H1 (cell line): ENCODE data around the gene ABHD6. TPM values are rescaled to one million over a fixed set of nuclear protein-coding genes. Genes with fewer than 3 reads are reported as not detected.

Source experiments
- CTCF ChIA-PET: fragments of 300-600 bp; sonication (Branson Sonifier 250); formaldehyde crosslinking; loops from one replicate; lab custom pipeline; 2021; ENCODE audit not compliant: partially characterized antibody; lab: Charles Lee
- POLR2A ChIA-PET: fragments of 300-600 bp; sonication (Branson Sonifier 250); formaldehyde crosslinking; loops from one replicate; lab custom pipeline; 2021; ENCODE audit warnings: inconsistent platforms; ENCODE audit not compliant: partially characterized antibody; lab: Charles Lee
- DNase-seq, 2 experiments: peaks; one replicate each; pipeline versions ENCODE4 v3.0.0 to v3.0.0-alpha.2; 2010 to 2022; ENCODE audit warnings: low spot score in 2 of 2, low read depth in 1 of 2, mixed read lengths in 1 of 2
- FAIRE-seq: peaks from 2 replicates; lab custom pipeline; 2011; peaks lifted over from hg19 to GRCh38; lab: Jason Lieb, UNC
- H2AFZ ChIP-seq: 2 replicates; pipeline ENCODE4 v1.8.1; 2012; ENCODE audit warnings: low read length, inconsistent platforms
- H2AK5ac ChIP-seq: 2 replicates; pipeline ENCODE4 v1.6.1; 2013; ENCODE audit warnings: low read depth, low read length
- H2BK120ac ChIP-seq: replicated peaks from 2 replicates; pipeline ENCODE3; 2013; ENCODE audit warnings: low read depth, low read length, inconsistent platforms
- H2BK12ac ChIP-seq: 2 replicates; pipeline ENCODE4 v1.6.1; 2013; ENCODE audit warnings: low read depth, low read length
- H2BK15ac ChIP-seq: 2 replicates; pipeline ENCODE4 v1.6.1; 2013; ENCODE audit warnings: low read length
- H2BK20ac ChIP-seq: 2 replicates; pipeline ENCODE4 v1.6.1; 2013; ENCODE audit warnings: low read length
- H2BK5ac ChIP-seq: 2 replicates; pipeline ENCODE4 v1.6.1; 2013; ENCODE audit warnings: low read depth, low read length
- H3K14ac ChIP-seq: 2 replicates; pipeline ENCODE4 v1.6.1; 2013; ENCODE audit warnings: inconsistent platforms; ENCODE audit not compliant: insufficient read length
- H3K18ac ChIP-seq: 2 replicates; pipeline ENCODE4 v1.6.1; 2013; ENCODE audit warnings: low read length; ENCODE audit errors: extremely low read depth
- H3K23ac ChIP-seq: 2 replicates; pipeline ENCODE4 v1.6.1; 2013; ENCODE audit warnings: inconsistent platforms; ENCODE audit not compliant: insufficient read length
- H3K23me2 ChIP-seq: 2 replicates; pipeline ENCODE4 v1.6.1; 2013; ENCODE audit warnings: low read depth, low read length
- H3K27ac ChIP-seq: 2 replicates; pipeline ENCODE4 v1.6.1; 2011; ENCODE audit warnings: low read depth, low read length, inconsistent platforms
- H3K27me3 ChIP-seq, 4 experiments: replicated peaks in 1 of 4; 1 replicate in 1 of 4; 2 replicates in 3 of 4; pipeline versions ENCODE4 v1.6.1 to v1.8.1; 2011 to 2013; ENCODE audit warnings: low read length in 3 of 4, mild to moderate bottlenecking in 3 of 4, inconsistent platforms in 2 of 4, mixed read lengths in 2 of 4, moderate library complexity in 1 of 4; ENCODE audit not compliant: control insufficient read depth in 3 of 4, insufficient read depth in 3 of 4; ENCODE audit errors: extremely low read depth in 1 of 4
- H3K36me3 ChIP-seq, 4 experiments: 2 replicates each; pipeline versions ENCODE4 v1.6.1 to v1.8.1; 2011 to 2013; ENCODE audit warnings: mild to moderate bottlenecking in 4 of 4, low read length in 3 of 4, moderate library complexity in 2 of 4, control low read depth in 1 of 4, inconsistent platforms in 1 of 4; ENCODE audit not compliant: insufficient read depth in 4 of 4, control insufficient read depth in 2 of 4
- H3K4ac ChIP-seq: replicated peaks from 2 replicates; pipeline ENCODE3; 2013; ENCODE audit warnings: low read length, low read depth, mixed read lengths, inconsistent platforms; ENCODE audit not compliant: insufficient read length
- H3K4me1 ChIP-seq, 4 experiments: replicated peaks in 1 of 4; 1 replicate in 1 of 4; 2 replicates in 3 of 4; pipeline versions ENCODE4 v1.6.1 to v1.8.1; 2011 to 2013; ENCODE audit warnings: low read length in 3 of 4, inconsistent platforms in 2 of 4, mixed read lengths in 1 of 4; ENCODE audit not compliant: insufficient read depth in 4 of 4, control insufficient read depth in 3 of 4
- H3K4me2 ChIP-seq, 2 experiments: 2 replicates each; pipeline versions ENCODE4 v1.6.1 to v1.8.1; 2011 to 2013; ENCODE audit warnings: low read depth in 2 of 2, low read length in 2 of 2, control low read depth in 1 of 2, inconsistent platforms in 1 of 2, mild to moderate bottlenecking in 1 of 2; ENCODE audit not compliant: insufficient read depth in 1 of 2
- H3K4me3 ChIP-seq, 4 experiments: fragments of 200-600, 300-600 bp in 1 of 4; sonication (generic), shearing (Covaris generic), sonication (Bioruptor Twin) in 1 of 4; 2 replicates each; pipeline versions ENCODE4 v1.5.1 to v1.8.1; 2011 to 2016; ENCODE audit warnings: low read length in 4 of 4, low read depth in 3 of 4, control low read depth in 2 of 4, inconsistent platforms in 2 of 4, mild to moderate bottlenecking in 2 of 4, mixed read lengths in 1 of 4, moderate library complexity in 1 of 4; ENCODE audit not compliant: insufficient read depth in 2 of 4; ENCODE audit errors: extremely low read depth in 1 of 4
- H3K56ac ChIP-seq: replicated peaks from 2 replicates; pipeline ENCODE3; 2013; ENCODE audit warnings: low read depth, mild to moderate bottlenecking, mixed read lengths, low read length, inconsistent platforms; ENCODE audit not compliant: insufficient read length
- H3K79me1 ChIP-seq: 2 replicates; pipeline ENCODE4 v1.6.1; 2013; ENCODE audit warnings: low read depth, low read length, control low read depth
- H3K79me2 ChIP-seq, 2 experiments: 2 replicates each; pipeline versions ENCODE4 v1.6.1 to v1.8.1; 2012 to 2013; ENCODE audit warnings: low read length in 2 of 2, mild to moderate bottlenecking in 2 of 2, inconsistent platforms in 1 of 2; ENCODE audit not compliant: insufficient read depth in 2 of 2, control insufficient read depth in 1 of 2
- H3K9ac ChIP-seq, 4 experiments: replicated peaks in 1 of 4; 1 replicate in 1 of 4; 2 replicates in 3 of 4; pipeline versions ENCODE4 v1.6.1 to v1.8.1; 2011 to 2013; ENCODE audit warnings: low read depth in 3 of 4, low read length in 3 of 4, control low read depth in 2 of 4, mild to moderate bottlenecking in 2 of 4, moderate library complexity in 2 of 4, inconsistent platforms in 1 of 4; ENCODE audit errors: extremely low read depth in 1 of 4
- H3K9me3 ChIP-seq, 2 experiments: 2 replicates each; pipeline versions ENCODE4 v1.6.1 to v1.8.1; 2012 to 2013; ENCODE audit warnings: mild to moderate bottlenecking in 2 of 2, moderate library complexity in 2 of 2, control low read depth in 1 of 2, inconsistent platforms in 1 of 2, low read depth in 1 of 2, low read length in 1 of 2, mixed read lengths in 1 of 2; ENCODE audit not compliant: insufficient read depth in 2 of 2
- H4K20me1 ChIP-seq, 2 experiments: replicated peaks in 1 of 2; 2 replicates each; pipeline versions ENCODE3 to v1.8.1; 2011 to 2013; ENCODE audit warnings: inconsistent platforms in 2 of 2, low read length in 2 of 2, mild to moderate bottlenecking in 1 of 2; ENCODE audit not compliant: insufficient read depth in 2 of 2, control insufficient read depth in 1 of 2
- H4K5ac ChIP-seq: 2 replicates; pipeline ENCODE4 v1.6.1; 2013; ENCODE audit warnings: low read length, low read depth, mixed read lengths, inconsistent platforms; ENCODE audit not compliant: insufficient read length
- H4K8ac ChIP-seq: 2 replicates; pipeline ENCODE4 v1.8.0; 2013; ENCODE audit warnings: mild to moderate bottlenecking, moderate library complexity, low read length, inconsistent platforms; ENCODE audit not compliant: insufficient read depth; ENCODE audit errors: extremely low read depth
- H4K91ac ChIP-seq: replicated peaks from 2 replicates; pipeline ENCODE3; 2013; ENCODE audit warnings: low read length, mixed read lengths, inconsistent platforms; ENCODE audit not compliant: insufficient read length
- CBX5 ChIP-seq: fragments of 300-800, 300-1000 bp; sonication (generic); IDR thresholded peaks from 2 replicates; pipeline ENCODE4 v1.7.1; 2016; ENCODE audit warnings: antibody characterized with exemption, low read length, low read depth
- CHD2 ChIP-seq: IDR thresholded peaks from 2 replicates; pipeline ENCODE4 v1.6.1; 2012; ENCODE audit warnings: low read length, improper control_type of control experiment
- FOSL1 ChIP-seq: IDR thresholded peaks from 2 replicates; pipeline ENCODE4 v1.6.1; 2011; ENCODE audit warnings: mild to moderate bottlenecking, low read depth, low read length, moderate library complexity; ENCODE audit not compliant: insufficient read depth
- KDM5A ChIP-seq: fragments of 200-600 bp; IDR thresholded peaks from 2 replicates; pipeline ENCODE4 v1.7.1; 2012; ENCODE audit warnings: mild to moderate bottlenecking, low read length, inconsistent platforms, mixed read lengths
- POLR2A ChIP-seq, 2 experiments: IDR thresholded peaks; 1 replicate in 1 of 2; 2 replicates in 1 of 2; pipeline ENCODE4 v1.6.1; 2011; ENCODE audit warnings: low read depth in 2 of 2, low read length in 2 of 2, mild to moderate bottlenecking in 2 of 2; ENCODE audit errors: control extremely low read depth in 1 of 2
- RBBP5 ChIP-seq: IDR thresholded peaks from 2 replicates; pipeline ENCODE4 v1.7.1; 2012; ENCODE audit warnings: low read depth, mild to moderate bottlenecking, inconsistent platforms, low read length, moderate library complexity, borderline replicate concordance
- RFX5 ChIP-seq: IDR thresholded peaks from 2 replicates; pipeline ENCODE4 v1.6.1; 2011; ENCODE audit warnings: low read depth, low read length, improper control_type of control experiment, borderline replicate concordance
- RXRA ChIP-seq: IDR thresholded peaks from 2 replicates; pipeline ENCODE4 v1.6.1; 2011; ENCODE audit warnings: low read depth, mild to moderate bottlenecking, low read length, moderate library complexity; ENCODE audit not compliant: insufficient read depth
- SIRT6 ChIP-seq: IDR thresholded peaks from one replicate; pipeline ENCODE4 v1.7.1; 2012; ENCODE audit warnings: low read length, inconsistent platforms
- SRF ChIP-seq: IDR thresholded peaks from 2 replicates; pipeline ENCODE4 v1.6.1; 2011; ENCODE audit warnings: mild to moderate bottlenecking, low read depth, low read length, moderate library complexity
- TAF1 ChIP-seq: IDR thresholded peaks from 2 replicates; pipeline ENCODE4 v1.6.1; 2011; ENCODE audit warnings: mild to moderate bottlenecking, low read depth, low read length
- TCF12 ChIP-seq: IDR thresholded peaks from 2 replicates; pipeline ENCODE4 v1.6.1; 2011; ENCODE audit warnings: low read depth, mild to moderate bottlenecking, low read length
- WGBS, 2 experiments: shearing (Covaris generic) in 1 of 2; methylation state at CpG; one replicate each; pipeline versions ENCODE4 v1.1.6 to v1.1.7; 2013 to 2015; ENCODE audit warnings: low lambda C conversion rate in 2 of 2, mixed read lengths in 2 of 2, inconsistent platforms in 1 of 2, low coverage in 1 of 2, missing lambda C conversion rate in 1 of 2; ENCODE audit not compliant: insufficient replicate concordance in 2 of 2, insufficient coverage in 1 of 2, insufficient read length in 1 of 2; ENCODE audit errors: extremely low coverage in 1 of 2, missing lambda C conversion rate in 1 of 2; 5-methylcytosine and 5-hydroxymethylcytosine counted together
- polyA plus RNA-seq, 7 experiments: library from polyadenylated mRNA; depleted of rRNA in 3 of 7; stranded (reverse) in 5 of 7; unstranded in 2 of 7; fragments of >200 nt in 5 of 7; fragments of 200-250 nt in 2 of 7; gene quantifications; 1 replicate in 5 of 7; 2 replicates in 1 of 7; 4 replicates in 1 of 7; pipeline versions ENCODE4 v1.2.1 to v1.2.3, GENCODE V29; 2011 to 2013; ENCODE audit warnings: missing spikeins in 2 of 7, mixed read lengths in 2 of 7
- total RNA-seq: library from RNA; stranded (reverse); fragmentation: NEBNext Ultra II Directional; extraction: Animal tissue kit (Norgen Biotek cat#: 25700); gene quantifications from 2 replicates; pipeline ENCODE4 v1.2.1, GENCODE V29; 2021

Gene ABHD6
- total and polyA plus RNA-seq, 2 of the 8 experiments (the other 6 are each of a cell fraction or from before 2014, with no cell fraction given) = 5.9 to 6.6 TPM

GRCh38 chr3:58334506-58334884, 96.9 kb downstream of the ABHD6 start:
- WGBS, 2 experiments = 76% methylated on average over 1 of the region's 1 CpG; no CpG with 5 or more reads in 1 of the 2 experiments
- no peaks in the 10 kb centered on the region for H3K79me2 ChIP-seq
- H3K23me2 ChIP-seq = peaks cover 7% of the 10 kb centered on the region; the same call in 1 of the 2 replicates
- no peak overlapping the region for H2AK5ac ChIP-seq
- no peak overlapping the region for H2BK20ac ChIP-seq
- DNase-seq (no peak), FAIRE-seq (no peak)
- POLR2A ChIA-PET = interaction anchor here (1.3 kb wide), 1 partner anchor 90 kb away, joined by 7 read pairs; no protein-coding TSS in a partner anchor
- H2BK5ac ChIP-seq = no peak overlapping the region
- H3K14ac ChIP-seq = no peak overlapping the region
- H3K4me1 ChIP-seq = 0 out of 7 replicates have a peak, but pooled peaks cover 0 to 4% (median 0%) of the 10 kb centered on the region in 4 experiments
- H3K4me2 ChIP-seq = no peak overlapping the region
- no peak overlapping the region for H3K23ac ChIP-seq
- no peak overlapping the region for H3K56ac ChIP-seq
- no peak overlapping the region for H2BK12ac ChIP-seq
- no peak overlapping the region for H2BK15ac ChIP-seq
- H3K4ac ChIP-seq = no peak overlapping the region
- H4K20me1 ChIP-seq = no peaks in the 10 kb centered on the region
- H3K9ac ChIP-seq = no peak overlapping the region
- no peak overlapping the region for H3K4me3 ChIP-seq
- H3K27me3 ChIP-seq = peaks cover 0 to 16% (median 8%) of the 10 kb centered on the region in 4 experiments; a peak in 5 of 7 replicates
- no peak overlapping the region for H3K27ac ChIP-seq
- H4K91ac ChIP-seq = no peak overlapping the region
- H3K9me3 ChIP-seq = no peaks in the 10 kb centered on the region
- H4K5ac ChIP-seq = no peak overlapping the region
- H4K8ac ChIP-seq = no peak overlapping the region
- no peaks in the 10 kb centered on the region for H3K36me3 ChIP-seq
- H3K18ac ChIP-seq = no peak overlapping the region
- no peak overlapping the region for H2AFZ ChIP-seq
- CTCF ChIA-PET = interaction anchor here (1.0 to 2.1 kb wide), 5 partner anchors 9 to 75 kb away, joined by 3 to 6 read pairs (median 5); no protein-coding TSS in a partner anchor
- no peaks in the 10 kb centered on the region for H3K79me1 ChIP-seq
- TF ChIP-seq RBBP5 (no peak), TAF1 (no peak), RFX5 (no peak), SRF (no peak), CBX5 (no peak), POLR2A (IDR thresholded peaks at IDR 0.05; ENCODE audit: control extremely low read depth in 1 of 2, low read depth in 2 of 2, low read length in 2 of 2) (no peak), TCF12 (no peak), RXRA (no peak), SIRT6 (no peak), FOSL1 (no peak), CHD2 (no peak), KDM5A (no peak)
- TF ChIP-seq, all 59 proteins: peak for 0
- no peak overlapping the region for H2BK120ac ChIP-seq
